Endothelial cell of umbilical vein (primary cell): ENCODE data around the gene SDC1. TPM values are rescaled to one million over a fixed set of nuclear protein-coding genes. Genes with fewer than 3 reads are reported as not detected.

ENCODE experiments used
- BruUV-seq: library from RNA; stranded (reverse); fragments of 400-500 nt; replicated peaks from 2 replicates; lab custom pipeline; 2021; lab: Mats Ljungman, UMichigan
- CTCF ChIA-PET: fragments of 300-600, 350-600 bp; sonication (Branson Sonifier 250); formaldehyde crosslinking; loops from one replicate; lab custom pipeline; 2021; ENCODE audit warnings: antibody characterized with exemption, inconsistent platforms; lab: Charles Lee
- POLR2A ChIA-PET: fragments of 300-600, 350-600 bp; sonication (Branson Sonifier 250); formaldehyde crosslinking; loops from one replicate; lab custom pipeline; 2021; ENCODE audit warnings: antibody characterized with exemption, inconsistent platforms; lab: Charles Lee
- DNase-seq: peaks from one replicate; pipeline ENCODE4 v3.0.0-alpha.2; 2011; ENCODE audit warnings: low read depth, low spot score
- FAIRE-seq: peaks from 2 replicates; lab custom pipeline; 2011; peaks lifted over from hg19 to GRCh38; lab: Jason Lieb, UNC
- H2AFZ ChIP-seq: 2 replicates; pipeline ENCODE4 v1.6.0; 2012; ENCODE audit warnings: low read depth, low read length, control low read depth, inconsistent platforms
- H3K27ac ChIP-seq: 2 replicates; pipeline ENCODE4 v1.5.1; 2011; ENCODE audit warnings: low read depth, mild to moderate bottlenecking, control low read depth, low read length, moderate library complexity; ENCODE audit not compliant: insufficient read depth
- H3K27me3 ChIP-seq, 2 experiments: 2 replicates each; pipeline versions ENCODE4 v1.6.0 to v1.6.1; 2011; ENCODE audit warnings: low read length in 2 of 2, mixed read lengths in 1 of 2; ENCODE audit not compliant: control insufficient read depth in 2 of 2, insufficient read depth in 2 of 2
- H3K36me3 ChIP-seq, 2 experiments: 2 replicates in 1 of 2; 3 replicates in 1 of 2; pipeline ENCODE4 v1.5.1; 2011; ENCODE audit warnings: low read length in 2 of 2, mild to moderate bottlenecking in 1 of 2, moderate library complexity in 1 of 2; ENCODE audit not compliant: control insufficient read depth in 2 of 2, insufficient read depth in 2 of 2; ENCODE audit errors: extremely low read depth in 1 of 2
- H3K4me1 ChIP-seq: 3 replicates; pipeline ENCODE4 v1.5.1; 2011; ENCODE audit warnings: mild to moderate bottlenecking, low read length; ENCODE audit not compliant: control insufficient read depth, insufficient read depth; ENCODE audit errors: extremely low read depth
- H3K4me2 ChIP-seq: 2 replicates; pipeline ENCODE4 v1.6.1; 2011; ENCODE audit warnings: low read length, control low read depth, mixed read lengths; ENCODE audit not compliant: insufficient read depth
- H3K4me3 ChIP-seq, 3 experiments: fragments of 200-600 bp in 1 of 3; sonication (generic), shearing (Covaris generic) in 1 of 3; replicated peaks in 1 of 3; 2 replicates each; pipeline ENCODE4 v1.5.1; 2011 to 2016; ENCODE audit warnings: control low read depth in 3 of 3, low read length in 3 of 3, mild to moderate bottlenecking in 2 of 3, inconsistent platforms in 1 of 3, low read depth in 1 of 3, moderate library complexity in 1 of 3; ENCODE audit not compliant: insufficient read depth in 1 of 3
- H3K79me2 ChIP-seq: 2 replicates; pipeline ENCODE4 v1.6.0; 2012; ENCODE audit warnings: low read length, inconsistent platforms; ENCODE audit not compliant: control insufficient read depth, insufficient read depth
- H3K9ac ChIP-seq: replicated peaks from 2 replicates; pipeline ENCODE3; 2011; ENCODE audit warnings: low read length, control low read depth; ENCODE audit not compliant: insufficient read depth; ENCODE audit errors: extremely low read depth
- H3K9me1 ChIP-seq: replicated peaks from 3 replicates; pipeline ENCODE4 v1.6.0; 2011; ENCODE audit warnings: mild to moderate bottlenecking, low read length; ENCODE audit not compliant: control insufficient read depth, insufficient read depth; ENCODE audit errors: extremely low read depth
- H3K9me3 ChIP-seq: replicated peaks from 2 replicates; pipeline ENCODE4 v1.5.1; 2012; ENCODE audit warnings: low read length, inconsistent platforms; ENCODE audit not compliant: control insufficient read depth, insufficient read depth
- H4K20me1 ChIP-seq: replicated peaks from 2 replicates; pipeline ENCODE3; 2011; ENCODE audit warnings: mild to moderate bottlenecking, low read length; ENCODE audit not compliant: control insufficient read depth, insufficient read depth; ENCODE audit errors: extremely low read depth
- EZH2 ChIP-seq: IDR thresholded peaks from 2 replicates; pipeline ENCODE4 v1.6.1; 2012; ENCODE audit warnings: borderline replicate concordance, low read depth, mild to moderate bottlenecking, moderate library complexity, low read length, inconsistent platforms; ENCODE audit not compliant: severe bottlenecking
- FOS ChIP-seq: IDR thresholded peaks from 2 replicates; pipeline ENCODE4 v1.6.1; 2011; ENCODE audit warnings: mild to moderate bottlenecking, low read length, moderate library complexity, borderline replicate concordance; ENCODE audit not compliant: insufficient read depth
- GATA2 ChIP-seq: IDR thresholded peaks from 2 replicates; pipeline ENCODE4 v1.7.0; 2011; ENCODE audit warnings: low read depth, mild to moderate bottlenecking, moderate library complexity, mixed read lengths, low read length; ENCODE audit not compliant: insufficient read length, insufficient read depth
- JUN ChIP-seq: IDR thresholded peaks from 2 replicates; pipeline ENCODE4 v1.6.1; 2011; ENCODE audit warnings: borderline replicate concordance, low read depth; ENCODE audit not compliant: insufficient read length, insufficient read depth
- MYC ChIP-seq: IDR thresholded peaks from one replicate; pipeline ENCODE4 v1.6.1; 2011; ENCODE audit warnings: mild to moderate bottlenecking, low read depth, low read length
- POLR2A ChIP-seq: IDR thresholded peaks from 2 replicates; pipeline ENCODE4 v1.6.1; 2012; ENCODE audit warnings: low read depth, mild to moderate bottlenecking, control low read depth, low read length
- POLR2AphosphoS5 ChIP-seq: IDR thresholded peaks from 2 replicates; pipeline ENCODE4 v1.6.1; 2012; ENCODE audit warnings: low read depth, mild to moderate bottlenecking, control low read depth, low read length, moderate library complexity; ENCODE audit not compliant: insufficient read depth
- dilution Hi-C: fragments of 300-500 bp; cut with MboI; formaldehyde crosslinking; loops from one replicate; pipeline ENCODE4 v1.15.0; 2019; ENCODE audit warnings: low sequenced_read_pairs; ENCODE audit not compliant: extremely low pct_ligation_motif_present
- intact Hi-C: fragments of 100-400 bp; cut with micrococcal nuclease; formaldehyde crosslinking; loops from one replicate; pipeline ENCODE4 v1.10.0; 2022
- polyA plus RNA-seq, 4 experiments: library from polyadenylated mRNA; depleted of rRNA in 3 of 4; stranded (reverse) in 3 of 4; unstranded in 1 of 4; fragments of >200 nt; gene quantifications; 2 replicates each; pipeline versions ENCODE4 v1.2.1 to v1.2.3, GENCODE V29; 2011 to 2012; ENCODE audit warnings: missing spikeins in 1 of 4
- total RNA-seq: library from RNA; stranded (reverse); gene quantifications from 2 replicates; pipeline ENCODE4 v1.2.3, GENCODE V29; 2021
- TF ChIP-seq, protein P1 (sequence below), 2 donors: IDR thresholded peaks; 1 replicate in 1 of 2; 2 replicates in 1 of 2; pipeline ENCODE4 v1.5.1; 2011; ENCODE audit warnings: low read length in 2 of 2, mild to moderate bottlenecking in 2 of 2, moderate library complexity in 2 of 2, control low read depth in 1 of 2, inconsistent platforms in 1 of 2, low read depth in 1 of 2; ENCODE audit not compliant: insufficient read depth in 1 of 2; ENCODE audit errors: extremely low read depth in 1 of 2
- TF ChIP-seq, protein P2 (sequence below): IDR thresholded peaks from 2 replicates; pipeline ENCODE4 v1.6.1; 2011; ENCODE audit not compliant: insufficient read depth, insufficient read length

The SDC1 gene
- total and polyA plus RNA-seq, 2 donors (not counting 3 experiments of a cell fraction or from before 2014, with no cell fraction given): 3.2 to 4.0 TPM

DNA sequence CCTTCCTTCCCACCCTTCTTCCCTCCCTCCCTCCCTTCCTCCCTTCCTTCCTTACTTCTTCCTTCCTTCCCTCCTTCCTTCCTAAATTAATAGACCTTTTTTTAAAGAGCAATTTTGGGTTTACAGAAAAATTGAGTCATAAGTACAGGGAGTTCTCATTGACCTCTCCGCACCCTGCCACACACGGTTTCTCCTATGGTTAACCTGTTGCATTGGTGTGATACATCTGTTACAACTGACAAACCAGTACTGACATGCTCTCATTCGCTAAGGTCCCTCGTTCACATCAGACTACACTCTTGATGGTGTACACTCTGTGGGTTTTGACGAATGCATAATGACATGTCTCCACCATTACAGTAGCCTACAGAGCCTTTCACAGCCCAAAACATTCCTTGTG, 11.6 kb upstream of the SDC1 start:
- dilution Hi-C loops: no loop called here
- H3K9me1 ChIP-seq: no peaks in the 10 kb centered on the region
- H3K9ac ChIP-seq: no peak overlapping the region
- H3K9me3 ChIP-seq: no peaks in the 10 kb centered on the region
- no peak overlapping the region for H2AFZ ChIP-seq
- ChIA-PET CTCF (no interaction called here), POLR2A (no interaction called here)
- TF ChIP-seq JUN (no peak), EZH2 (no peak), POLR2A (no peak), FOS (no peak), MYC (no peak), POLR2AphosphoS5 (no peak), GATA2 (no peak)
- TF ChIP-seq, protein P1, sequence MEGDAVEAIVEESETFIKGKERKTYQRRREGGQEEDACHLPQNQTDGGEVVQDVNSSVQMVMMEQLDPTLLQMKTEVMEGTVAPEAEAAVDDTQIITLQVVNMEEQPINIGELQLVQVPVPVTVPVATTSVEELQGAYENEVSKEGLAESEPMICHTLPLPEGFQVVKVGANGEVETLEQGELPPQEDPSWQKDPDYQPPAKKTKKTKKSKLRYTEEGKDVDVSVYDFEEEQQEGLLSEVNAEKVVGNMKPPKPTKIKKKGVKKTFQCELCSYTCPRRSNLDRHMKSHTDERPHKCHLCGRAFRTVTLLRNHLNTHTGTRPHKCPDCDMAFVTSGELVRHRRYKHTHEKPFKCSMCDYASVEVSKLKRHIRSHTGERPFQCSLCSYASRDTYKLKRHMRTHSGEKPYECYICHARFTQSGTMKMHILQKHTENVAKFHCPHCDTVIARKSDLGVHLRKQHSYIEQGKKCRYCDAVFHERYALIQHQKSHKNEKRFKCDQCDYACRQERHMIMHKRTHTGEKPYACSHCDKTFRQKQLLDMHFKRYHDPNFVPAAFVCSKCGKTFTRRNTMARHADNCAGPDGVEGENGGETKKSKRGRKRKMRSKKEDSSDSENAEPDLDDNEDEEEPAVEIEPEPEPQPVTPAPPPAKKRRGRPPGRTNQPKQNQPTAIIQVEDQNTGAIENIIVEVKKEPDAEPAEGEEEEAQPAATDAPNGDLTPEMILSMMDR (IDR thresholded peaks at IDR 0.05; ENCODE audit: extremely low read depth in 1 of 2, insufficient read depth in 1 of 2, low read depth in 1 of 2, low read length in 2 of 2): no peak
- TF ChIP-seq, protein P2, sequence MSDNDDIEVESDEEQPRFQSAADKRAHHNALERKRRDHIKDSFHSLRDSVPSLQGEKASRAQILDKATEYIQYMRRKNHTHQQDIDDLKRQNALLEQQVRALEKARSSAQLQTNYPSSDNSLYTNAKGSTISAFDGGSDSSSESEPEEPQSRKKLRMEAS: no peak
- intact Hi-C loops: no loop called here
- no peak overlapping the region for H3K4me2 ChIP-seq
- H4K20me1 ChIP-seq: no peaks in the 10 kb centered on the region
- peaks cover 3% of the 10 kb centered on the region for H3K4me1 ChIP-seq
- no peak overlapping the region for H3K4me3 ChIP-seq
- FAIRE-seq (no peak), DNase-seq (no peak)
- H3K79me2 ChIP-seq: no peaks in the 10 kb centered on the region
- no peak overlapping the region for H3K27ac ChIP-seq
- H3K27me3 ChIP-seq: peaks cover 3 to 6% of the 10 kb centered on the region in 2 experiments
- H3K36me3 ChIP-seq: no peaks in the 10 kb centered on the region
- BruUV-seq: no TSS peak
